ENCODE measurements around the gene AXIN2.
"Not testable (repeated sequence)": the region's sequence is repeated elsewhere in the genome, so short reads cannot be mapped to it uniquely, and the experiment has no call there.

Gene AXIN2

GRCh38 chr17:65515959-65516948 lies 45.2 kb downstream of the AXIN2 start:
- no peak for DNase-seq

- DNase-seq = no peak
These were observed 45.9 kb downstream of the AXIN2 start for GRCh38 chr17:65515512-65515911.

- DNase-seq = no peak
These were observed 46.9 kb downstream of the AXIN2 start for GRCh38 chr17:65514541-65514940.

GRCh38 chr17:65514082-65514481 lies 47.4 kb downstream of the AXIN2 start:
- no peak for DNase-seq

GRCh38 chr17:65511316-65511715 lies 50.1 kb downstream of the AXIN2 start:
- DNase-seq = no peak

GRCh38 chr17:65509032-65509431 lies 52.4 kb downstream of the AXIN2 start:
- no peak for DNase-seq

GRCh38 chr17:65504673-65505072 lies 56.8 kb downstream of the AXIN2 start:
- not testable (repeated sequence) for DNase-seq

- no peak for DNase-seq
These were observed 57.3 kb downstream of the AXIN2 start for GRCh38 chr17:65504141-65504540.

- DNase-seq = no peak
These were observed 57.9 kb downstream of the AXIN2 start for GRCh38 chr17:65503557-65503956.

GRCh38 chr17:65498816-65499215 lies 62.6 kb downstream of the AXIN2 start:
- DNase-seq = no peak

GRCh38 chr17:65496801-65497200 lies 64.6 kb downstream of the AXIN2 start:
- DNase-seq = no peak

- no peak for DNase-seq
These were observed 66.1 kb downstream of the AXIN2 start for GRCh38 chr17:65495122-65496055.

- DNase-seq = no peak
These were observed 71.9 kb downstream of the AXIN2 start for GRCh38 chr17:65489413-65490155.

- no peak for DNase-seq
These were observed 72.8 kb downstream of the AXIN2 start for GRCh38 chr17:65488665-65489064.

GRCh38 chr17:65487990-65488389 lies 73.5 kb downstream of the AXIN2 start:
- DNase-seq = no peak

- DNase-seq = no peak
These were observed 74.3 kb downstream of the AXIN2 start for GRCh38 chr17:65487161-65487560.

GRCh38 chr17:65485388-65486299 lies 75.8 kb downstream of the AXIN2 start:
- no peak for DNase-seq

- not testable (repeated sequence) for DNase-seq
These were observed 77.0 kb downstream of the AXIN2 start for GRCh38 chr17:65484405-65484804.

GRCh38 chr17:65483438-65483837 lies 78.0 kb downstream of the AXIN2 start:
- no peak for DNase-seq

- no peak for DNase-seq
These were observed 79.2 kb downstream of the AXIN2 start for GRCh38 chr17:65482201-65482600.

GRCh38 chr17:65479282-65479681 lies 82.2 kb downstream of the AXIN2 start:
- DNase-seq = no peak

All from SW 1271 (cell line).